ENCODE measurements around the gene ISOC1. TPM values are rescaled to one million over a fixed set of nuclear protein-coding genes. Genes with fewer than 3 reads are reported as not detected.
A peak's percentile ranks its signal among the peaks of the same experiment; 100 is the strongest.

Gene ISOC1
- total and polyA plus RNA-seq, 10 of the 15 experiments (the other 5 are each of a cell fraction or from before 2014, with no cell fraction given) = 12.6 to 61.8 (median 29.9) TPM

DNA sequence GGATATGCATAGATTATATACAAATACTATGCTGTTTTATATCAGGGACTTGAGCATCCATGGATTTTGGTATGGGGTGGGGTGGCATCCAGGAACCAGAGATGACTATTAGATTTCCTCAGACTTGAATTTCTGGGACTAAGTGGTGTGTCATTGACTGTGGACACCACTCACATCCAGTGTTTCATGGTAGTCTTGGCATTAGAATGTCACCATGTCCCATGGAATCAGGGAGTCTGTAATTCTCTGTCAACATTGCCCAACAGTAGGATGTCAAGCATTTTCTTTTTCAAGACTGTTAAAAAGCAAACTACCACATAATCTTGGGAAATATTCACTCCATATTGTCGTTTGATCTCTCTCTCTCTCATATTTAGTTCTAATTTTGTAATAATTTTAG lies 13.1 kb downstream of the ISOC1 start:
- no peak overlapping the region for H3K27ac ChIP-seq (ENCODE audit: control insufficient read depth, insufficient read depth)
- intact Hi-C loops (cut with micrococcal nuclease; ENCODE audit: unreplicated experiment) (no loop called here), in situ Hi-C loops (cut with MboI) (loop anchor here (25.0 kb wide), 1 partner anchor 1545 kb away; no protein-coding TSS in a partner anchor)
- no peaks in the 10 kb centered on the region for H4K20me1 ChIP-seq (ENCODE audit: control insufficient read depth, insufficient read depth)
- WGBS (ENCODE audit: insufficient coverage, insufficient replicate concordance, low lambda C conversion rate, missing lambda C conversion rate) = 91% methylated on average over 1 of the region's 1 CpG
- no peaks in the 10 kb centered on the region for H3K27me3 ChIP-seq (replicated peaks in 1 of 2; ENCODE audit: control insufficient read depth in 2 of 2, insufficient read depth in 2 of 2, low read length in 1 of 2)
- ChIA-PET CTCF (interaction anchor here (0.6 to 4.0 kb wide), 3 partner anchors 12 to 54 kb away, joined by 4 to 19 read pairs (median 18); partner anchors contain the start of gene ISOC1), SMC1A (ENCODE audit: uncharacterized antibody, unreplicated experiment) (interaction anchor here (1.2 kb wide), 1 partner anchor 12 kb away, joined by 3 read pairs; no protein-coding TSS in a partner anchor), POLR2A (no interaction called here), RAD21 (ENCODE audit: unreplicated experiment) (interaction anchor here (1.3 kb wide), 1 partner anchor 19 kb away, joined by 3 read pairs; no protein-coding TSS in a partner anchor)
- H3K79me2 ChIP-seq (ENCODE audit: control insufficient read depth, insufficient read depth, low read length) = peaks cover 2% of the 10 kb centered on the region
- H3K36me3 ChIP-seq (ENCODE audit: control insufficient read depth in 2 of 2, insufficient read depth in 2 of 2, low read length in 1 of 2) = peaks cover 1 to 4% of the 10 kb centered on the region in 2 experiments
- no peak for ATAC-seq
- H3K4me2 ChIP-seq (ENCODE audit: control insufficient read depth, insufficient read depth) = no peak overlapping the region
- no peak overlapping the region for H3K4me3 ChIP-seq
- no peak for DNase-seq (ENCODE audit: low read depth, low spot score)
- no peaks in the 10 kb centered on the region for H3K9me3 ChIP-seq (replicated peaks; ENCODE audit: control insufficient read depth, insufficient read depth, low read length)
- no peak overlapping the region for H3K9ac ChIP-seq (ENCODE audit: control insufficient read depth, insufficient read depth, low read length)
- H2AFZ ChIP-seq (ENCODE audit: control insufficient read depth, low read depth, low read length) = no peak overlapping the region
- no TSS peak for BruUV-seq (replicated peaks)
- no peaks in the 10 kb centered on the region for H3K4me1 ChIP-seq (ENCODE audit: control insufficient read depth, insufficient read depth, low read length)
- no peak for FAIRE-seq
- no peak for TF ChIP-seq NRF1 (conservative IDR thresholded peaks at IDR 0.05; ENCODE audit: low read depth, low read length)

DNA sequence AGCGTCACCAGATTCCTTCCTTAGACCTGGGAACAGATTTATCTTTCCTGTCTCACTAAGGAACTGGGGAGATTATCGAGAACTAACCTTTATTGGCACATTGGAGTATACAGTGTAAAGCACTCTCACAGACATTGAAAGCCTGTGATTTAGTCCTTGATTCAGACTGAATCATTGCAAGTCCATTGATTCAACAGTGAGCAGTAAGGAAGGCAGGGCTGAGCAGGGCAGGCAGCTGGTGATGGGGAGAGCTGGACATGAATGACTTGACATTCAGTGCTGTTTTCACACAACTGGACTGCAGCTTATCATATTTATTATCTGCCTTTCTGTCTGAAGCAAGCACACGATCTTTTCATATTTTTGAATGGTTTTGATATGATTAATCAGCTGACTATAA lies 16.2 kb downstream of the ISOC1 start:
- CTCF ChIA-PET = interaction anchor here (1.7 to 3.7 kb wide), 2 partner anchors 15 to 16 kb away, joined by 8 to 17 read pairs; partner anchors contain the start of gene ISOC1
- Histone ChIP-seq H3K36me3 (ENCODE audit: control insufficient read depth in 2 of 2, insufficient read depth in 2 of 2, low read length in 1 of 2) (peaks cover 1 to 8% of the 10 kb centered on the region in 2 experiments), H3K4me2 (ENCODE audit: control insufficient read depth, insufficient read depth) (no peak overlapping the region), H3K9ac (ENCODE audit: control insufficient read depth, insufficient read depth, low read length) (no peak overlapping the region), H3K4me3 (no peak overlapping the region), H3K4me1 (ENCODE audit: control insufficient read depth, insufficient read depth, low read length) (no peaks in the 10 kb centered on the region), H3K79me2 (ENCODE audit: control insufficient read depth, insufficient read depth, low read length) (no peaks in the 10 kb centered on the region), H3K9me3 (replicated peaks; ENCODE audit: control insufficient read depth, insufficient read depth, low read length) (no peaks in the 10 kb centered on the region), H2AFZ (ENCODE audit: control insufficient read depth, low read depth, low read length) (no peak overlapping the region), H3K27me3 (replicated peaks in 1 of 2; ENCODE audit: control insufficient read depth in 2 of 2, insufficient read depth in 2 of 2, low read length in 1 of 2) (no peaks in the 10 kb centered on the region), H4K20me1 (ENCODE audit: control insufficient read depth, insufficient read depth) (no peaks in the 10 kb centered on the region), H3K27ac (ENCODE audit: control insufficient read depth, insufficient read depth) (no peak overlapping the region)
- ATAC-seq = peak; percentile 16; the same call in 1 of the 3 replicates
- SMC1A ChIA-PET (ENCODE audit: uncharacterized antibody, unreplicated experiment) = interaction anchor here (0.9 to 2.6 kb wide), 5 partner anchors 8 to 33 kb away, joined by 3 to 9 read pairs (median 5); partner anchors contain the start of gene ISOC1
- FAIRE-seq = no peak
- BruUV-seq (replicated peaks) = no TSS peak
- in situ Hi-C loops (cut with MboI) = loop anchor here (25.0 kb wide), 1 partner anchor 1548 kb away; no protein-coding TSS in a partner anchor
- 77% methylated on average over 3 of the region's 3 CpGs for WGBS (ENCODE audit: insufficient coverage, insufficient replicate concordance, low lambda C conversion rate, missing lambda C conversion rate)
- POLR2A ChIA-PET = interaction anchor here (1.4 kb wide), 1 partner anchor 16 kb away, joined by 5 read pairs; the partner anchor contains the start of gene ISOC1
- RAD21 ChIA-PET (ENCODE audit: unreplicated experiment) = interaction anchor here (0.7 to 1.4 kb wide), 3 partner anchors 16 to 19 kb away, joined by 3 to 4 read pairs (median 3); partner anchors contain the start of gene ISOC1
- no peak for DNase-seq (ENCODE audit: low read depth, low spot score)
- intact Hi-C loops (cut with micrococcal nuclease; ENCODE audit: unreplicated experiment) = no loop called here
- TF ChIP-seq EZH2 (IDR thresholded peaks at IDR 0.05; ENCODE audit: borderline replicate concordance, control insufficient read depth, low read depth, low read length) (no peak), GATAD2B (conservative IDR thresholded peaks at IDR 0.05; ENCODE audit: low read depth) (no peak), ASH2L (IDR thresholded peaks at IDR 0.05; ENCODE audit: borderline replicate concordance, low read depth) (no peak), PAX5 (IDR thresholded peaks at IDR 0.05; ENCODE audit: borderline replicate concordance, low read depth, low read length) (no peak), IKZF1 (conservative IDR thresholded peaks at IDR 0.05) (no peak)
- TF ChIP-seq, protein P1, sequence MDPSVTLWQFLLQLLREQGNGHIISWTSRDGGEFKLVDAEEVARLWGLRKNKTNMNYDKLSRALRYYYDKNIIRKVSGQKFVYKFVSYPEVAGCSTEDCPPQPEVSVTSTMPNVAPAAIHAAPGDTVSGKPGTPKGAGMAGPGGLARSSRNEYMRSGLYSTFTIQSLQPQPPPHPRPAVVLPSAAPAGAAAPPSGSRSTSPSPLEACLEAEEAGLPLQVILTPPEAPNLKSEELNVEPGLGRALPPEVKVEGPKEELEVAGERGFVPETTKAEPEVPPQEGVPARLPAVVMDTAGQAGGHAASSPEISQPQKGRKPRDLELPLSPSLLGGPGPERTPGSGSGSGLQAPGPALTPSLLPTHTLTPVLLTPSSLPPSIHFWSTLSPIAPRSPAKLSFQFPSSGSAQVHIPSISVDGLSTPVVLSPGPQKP (IDR thresholded peaks at IDR 0.05; ENCODE audit: low read depth, low read length) = no peak
- TF ChIP-seq, protein P2, sequence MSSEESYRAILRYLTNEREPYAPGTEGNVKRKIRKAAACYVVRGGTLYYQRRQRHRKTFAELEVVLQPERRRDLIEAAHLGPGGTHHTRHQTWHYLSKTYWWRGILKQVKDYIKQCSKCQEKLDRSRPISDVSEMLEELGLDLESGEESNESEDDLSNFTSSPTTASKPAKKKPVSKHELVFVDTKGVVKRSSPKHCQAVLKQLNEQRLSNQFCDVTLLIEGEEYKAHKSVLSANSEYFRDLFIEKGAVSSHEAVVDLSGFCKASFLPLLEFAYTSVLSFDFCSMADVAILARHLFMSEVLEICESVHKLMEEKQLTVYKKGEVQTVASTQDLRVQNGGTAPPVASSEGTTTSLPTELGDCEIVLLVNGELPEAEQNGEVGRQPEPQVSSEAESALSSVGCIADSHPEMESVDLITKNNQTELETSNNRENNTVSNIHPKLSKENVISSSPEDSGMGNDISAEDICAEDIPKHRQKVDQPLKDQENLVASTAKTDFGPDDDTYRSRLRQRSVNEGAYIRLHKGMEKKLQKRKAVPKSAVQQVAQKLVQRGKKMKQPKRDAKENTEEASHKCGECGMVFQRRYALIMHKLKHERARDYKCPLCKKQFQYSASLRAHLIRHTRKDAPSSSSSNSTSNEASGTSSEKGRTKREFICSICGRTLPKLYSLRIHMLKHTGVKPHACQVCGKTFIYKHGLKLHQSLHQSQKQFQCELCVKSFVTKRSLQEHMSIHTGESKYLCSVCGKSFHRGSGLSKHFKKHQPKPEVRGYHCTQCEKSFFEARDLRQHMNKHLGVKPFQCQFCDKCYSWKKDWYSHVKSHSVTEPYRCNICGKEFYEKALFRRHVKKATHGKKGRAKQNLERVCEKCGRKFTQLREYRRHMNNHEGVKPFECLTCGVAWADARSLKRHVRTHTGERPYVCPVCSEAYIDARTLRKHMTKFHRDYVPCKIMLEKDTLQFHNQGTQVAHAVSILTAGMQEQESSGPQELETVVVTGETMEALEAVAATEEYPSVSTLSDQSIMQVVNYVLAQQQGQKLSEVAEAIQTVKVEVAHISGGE (CRISPR knock-in tag; IDR thresholded peaks at IDR 0.05) = no peak
- TF ChIP-seq, protein P3, sequence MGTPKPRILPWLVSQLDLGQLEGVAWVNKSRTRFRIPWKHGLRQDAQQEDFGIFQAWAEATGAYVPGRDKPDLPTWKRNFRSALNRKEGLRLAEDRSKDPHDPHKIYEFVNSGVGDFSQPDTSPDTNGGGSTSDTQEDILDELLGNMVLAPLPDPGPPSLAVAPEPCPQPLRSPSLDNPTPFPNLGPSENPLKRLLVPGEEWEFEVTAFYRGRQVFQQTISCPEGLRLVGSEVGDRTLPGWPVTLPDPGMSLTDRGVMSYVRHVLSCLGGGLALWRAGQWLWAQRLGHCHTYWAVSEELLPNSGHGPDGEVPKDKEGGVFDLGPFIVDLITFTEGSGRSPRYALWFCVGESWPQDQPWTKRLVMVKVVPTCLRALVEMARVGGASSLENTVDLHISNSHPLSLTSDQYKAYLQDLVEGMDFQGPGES (IDR thresholded peaks at IDR 0.05) = no peak
